ENCODE measurements around the gene BAIAP2. TPM values are rescaled to one million over a fixed set of nuclear protein-coding genes. Genes with fewer than 3 reads are reported as not detected.

BAIAP2 gene
- total RNA-seq, 1 donor from 2014 or later: 7.3 TPM

- peaks cover 0 to 6% (median 5%) of the 10 kb centered on the region in 3 donors for H3K4me1 ChIP-seq (ENCODE audit: control insufficient read depth in 3 of 3, insufficient read depth in 3 of 3, low read length in 3 of 3)
- H3K36me3 ChIP-seq (ENCODE audit: control insufficient read depth in 3 of 3, insufficient read depth in 3 of 3, low read length in 3 of 3): no peaks in the 10 kb centered on the region
- H3K4me3 ChIP-seq (ENCODE audit: low read length in 3 of 3): no peak overlapping the region
- peaks cover 0 to 27% (median 23%) of the 10 kb centered on the region in 3 donors for H3K27me3 ChIP-seq (ENCODE audit: control insufficient read depth in 3 of 3, insufficient read depth in 3 of 3, low read length in 3 of 3)
- H3K9me3 ChIP-seq (ENCODE audit: control insufficient read depth in 3 of 3, low read length in 3 of 3): no peaks in the 10 kb centered on the region
- no peak overlapping the region for H3K9ac ChIP-seq (ENCODE audit: low read depth in 1 of 3, low read length in 3 of 3)
- H3K27ac ChIP-seq (ENCODE audit: low read depth, low read length): no peak overlapping the region
Observed at GRCh38 chr17:81121841-81122733, 87.1 kb downstream of the BAIAP2 start.

DNA sequence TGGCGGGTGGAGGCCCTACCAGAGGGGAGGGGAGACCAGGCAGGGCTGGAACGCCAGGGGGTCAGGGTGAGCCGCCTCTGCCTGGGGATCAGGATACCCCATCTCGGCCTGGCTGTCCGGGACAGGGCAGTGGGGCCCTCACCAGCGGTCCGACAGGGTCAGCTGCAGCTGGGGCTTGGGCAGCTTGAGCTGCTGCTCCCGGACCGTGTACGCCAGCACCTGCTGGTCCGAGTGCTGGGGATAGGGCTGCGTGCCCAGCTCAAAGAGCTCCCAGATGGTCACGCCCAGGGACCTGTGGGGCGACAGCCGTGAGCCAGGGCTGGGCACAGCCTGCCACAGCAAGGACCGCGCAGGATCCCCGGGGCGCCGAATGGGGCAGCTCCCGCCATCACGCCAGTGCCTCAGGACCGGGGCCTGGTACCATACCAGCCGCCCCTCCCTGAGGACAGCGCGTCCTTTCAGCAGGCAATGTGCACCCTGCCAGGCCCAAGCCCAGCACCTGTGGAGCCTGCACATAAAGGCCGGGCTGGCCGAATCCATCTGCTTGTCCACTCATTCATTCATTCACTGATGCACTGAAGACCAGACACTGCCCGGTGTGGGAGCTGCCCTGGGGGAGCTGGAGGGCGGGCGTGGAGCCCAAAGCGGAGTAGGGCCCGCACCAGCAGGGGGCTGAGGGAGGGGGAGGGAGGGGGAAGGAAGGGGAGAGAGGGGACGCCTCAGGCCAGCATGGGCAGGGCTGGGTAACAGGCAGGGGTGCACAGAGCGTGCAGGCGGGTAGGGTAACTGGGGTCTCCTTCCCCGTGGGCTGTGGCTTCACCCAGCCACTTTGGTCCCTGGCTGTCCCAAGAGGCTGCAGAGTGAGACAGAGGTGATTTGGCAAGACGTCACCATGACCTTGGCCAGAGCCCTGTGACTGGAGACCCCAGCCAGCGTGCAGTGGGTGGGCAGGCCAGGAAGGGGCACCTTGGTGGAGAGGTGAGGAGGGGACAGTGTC, 88.4 kb downstream of the BAIAP2 start:
- Histone ChIP-seq H3K4me1 (ENCODE audit: control insufficient read depth in 3 of 3, insufficient read depth in 3 of 3, low read length in 3 of 3) (peaks cover 0 to 6% (median 5%) of the 10 kb centered on the region in 3 donors), H3K36me3 (ENCODE audit: control insufficient read depth in 3 of 3, insufficient read depth in 3 of 3, low read length in 3 of 3) (no peaks in the 10 kb centered on the region), H3K27me3 (ENCODE audit: control insufficient read depth in 3 of 3, insufficient read depth in 3 of 3, low read length in 3 of 3) (peaks cover 0 to 26% (median 24%) of the 10 kb centered on the region in 3 donors), H3K9me3 (ENCODE audit: control insufficient read depth in 3 of 3, low read length in 3 of 3) (no peaks in the 10 kb centered on the region), H3K27ac (ENCODE audit: low read depth, low read length) (no peak overlapping the region), H3K9ac (ENCODE audit: low read depth in 1 of 3, low read length in 3 of 3) (no peak overlapping the region), H3K4me3 (ENCODE audit: low read length in 3 of 3) (no peak overlapping the region)

DNA sequence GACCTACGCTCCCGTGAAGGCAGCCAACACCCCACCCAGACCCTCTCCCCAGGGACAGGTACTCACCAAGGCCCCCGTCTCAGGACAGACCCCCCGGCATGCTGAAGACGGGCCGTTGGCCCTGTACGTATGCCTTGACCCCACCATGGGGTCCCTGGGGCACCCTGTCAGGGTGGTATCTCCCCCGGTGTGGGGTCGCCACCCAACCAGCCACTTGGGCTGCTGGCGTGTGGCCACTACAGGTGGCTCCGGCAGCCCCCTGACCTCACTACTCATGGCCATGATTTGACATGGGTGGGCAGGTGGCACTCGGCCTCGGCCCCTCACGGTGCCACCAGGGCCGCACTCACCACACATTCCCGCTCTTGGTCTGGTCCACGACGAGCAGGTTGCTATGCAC, 89.4 kb downstream of the BAIAP2 start:
- no peaks in the 10 kb centered on the region for H3K9me3 ChIP-seq (ENCODE audit: control insufficient read depth in 3 of 3, low read length in 3 of 3)
- H3K9ac ChIP-seq (ENCODE audit: low read depth in 1 of 3, low read length in 3 of 3): no peak overlapping the region
- H3K4me3 ChIP-seq (ENCODE audit: low read length in 3 of 3): no peak overlapping the region
- no peaks in the 10 kb centered on the region for H3K36me3 ChIP-seq (ENCODE audit: control insufficient read depth in 3 of 3, insufficient read depth in 3 of 3, low read length in 3 of 3)
- no peak overlapping the region for H3K27ac ChIP-seq (ENCODE audit: low read depth, low read length)
- peaks cover 0 to 22% (median 18%) of the 10 kb centered on the region in 3 donors for H3K27me3 ChIP-seq (ENCODE audit: control insufficient read depth in 3 of 3, insufficient read depth in 3 of 3, low read length in 3 of 3)
- peaks cover 0 to 4% (median 0%) of the 10 kb centered on the region in 3 donors for H3K4me1 ChIP-seq (ENCODE audit: control insufficient read depth in 3 of 3, insufficient read depth in 3 of 3, low read length in 3 of 3)

- no peak overlapping the region for H3K27ac ChIP-seq (ENCODE audit: low read depth, low read length)
- no peak overlapping the region for H3K9ac ChIP-seq (ENCODE audit: low read depth in 1 of 3, low read length in 3 of 3)
Observed at GRCh38 chr17:81125573-81126081, 90.7 kb downstream of the BAIAP2 start.

GRCh38 chr17:81126281-81127132, 91.6 kb downstream of the BAIAP2 start:
- Histone ChIP-seq H3K4me3 (ENCODE audit: low read length in 3 of 3) (no peak overlapping the region), H3K9ac (ENCODE audit: low read depth in 1 of 3, low read length in 3 of 3) (no peak overlapping the region), H3K4me1 (ENCODE audit: control insufficient read depth in 3 of 3, insufficient read depth in 3 of 3, low read length in 3 of 3) (peaks cover 0 to 2% (median 0%) of the 10 kb centered on the region in 3 donors), H3K27ac (ENCODE audit: low read depth, low read length) (no peak overlapping the region), H3K36me3 (ENCODE audit: control insufficient read depth in 3 of 3, insufficient read depth in 3 of 3, low read length in 3 of 3) (no peaks in the 10 kb centered on the region), H3K9me3 (ENCODE audit: control insufficient read depth in 3 of 3, low read length in 3 of 3) (no peaks in the 10 kb centered on the region), H3K27me3 (ENCODE audit: control insufficient read depth in 3 of 3, insufficient read depth in 3 of 3, low read length in 3 of 3) (peaks cover 0 to 22% (median 18%) of the 10 kb centered on the region in 3 donors)

More at GRCh38 chr17:81125573-81126081, 90.7 kb downstream of the BAIAP2 start:
- Histone ChIP-seq H3K27me3 (ENCODE audit: control insufficient read depth in 3 of 3, insufficient read depth in 3 of 3, low read length in 3 of 3) (peaks cover 0 to 22% (median 18%) of the 10 kb centered on the region in 3 donors), H3K9me3 (ENCODE audit: control insufficient read depth in 3 of 3, low read length in 3 of 3) (no peaks in the 10 kb centered on the region), H3K4me3 (ENCODE audit: low read length in 3 of 3) (no peak overlapping the region), H3K36me3 (ENCODE audit: control insufficient read depth in 3 of 3, insufficient read depth in 3 of 3, low read length in 3 of 3) (no peaks in the 10 kb centered on the region), H3K4me1 (ENCODE audit: control insufficient read depth in 3 of 3, insufficient read depth in 3 of 3, low read length in 3 of 3) (peaks cover 0 to 2% (median 0%) of the 10 kb centered on the region in 3 donors)

GRCh38 chr17:81127133-81127455, 92.1 kb downstream of the BAIAP2 start:
- peaks cover 0 to 22% (median 20%) of the 10 kb centered on the region in 3 donors for H3K27me3 ChIP-seq (ENCODE audit: control insufficient read depth in 3 of 3, insufficient read depth in 3 of 3, low read length in 3 of 3)
- H3K27ac ChIP-seq (ENCODE audit: low read depth, low read length): no peak overlapping the region
- no peak overlapping the region for H3K4me3 ChIP-seq (ENCODE audit: low read length in 3 of 3)
- H3K36me3 ChIP-seq (ENCODE audit: control insufficient read depth in 3 of 3, insufficient read depth in 3 of 3, low read length in 3 of 3): no peaks in the 10 kb centered on the region
- no peaks in the 10 kb centered on the region for H3K9me3 ChIP-seq (ENCODE audit: control insufficient read depth in 3 of 3, low read length in 3 of 3)
- peaks cover 0 to 2% (median 0%) of the 10 kb centered on the region in 3 donors for H3K4me1 ChIP-seq (ENCODE audit: control insufficient read depth in 3 of 3, insufficient read depth in 3 of 3, low read length in 3 of 3)
- no peak overlapping the region for H3K9ac ChIP-seq (ENCODE audit: low read depth in 1 of 3, low read length in 3 of 3)

GRCh38 chr17:81127526-81128177, 92.7 kb downstream of the BAIAP2 start:
- Histone ChIP-seq H3K9me3 (ENCODE audit: control insufficient read depth in 3 of 3, low read length in 3 of 3) (no peaks in the 10 kb centered on the region), H3K9ac (ENCODE audit: low read depth in 1 of 3, low read length in 3 of 3) (no peak overlapping the region), H3K27me3 (ENCODE audit: control insufficient read depth in 3 of 3, insufficient read depth in 3 of 3, low read length in 3 of 3) (peaks cover 0 to 20% (median 18%) of the 10 kb centered on the region in 3 donors), H3K4me1 (ENCODE audit: control insufficient read depth in 3 of 3, insufficient read depth in 3 of 3, low read length in 3 of 3) (peaks cover 0 to 2% (median 0%) of the 10 kb centered on the region in 3 donors), H3K27ac (ENCODE audit: low read depth, low read length) (no peak overlapping the region), H3K4me3 (ENCODE audit: low read length in 3 of 3) (no peak overlapping the region), H3K36me3 (ENCODE audit: control insufficient read depth in 3 of 3, insufficient read depth in 3 of 3, low read length in 3 of 3) (no peaks in the 10 kb centered on the region)

- Histone ChIP-seq H3K36me3 (ENCODE audit: control insufficient read depth in 3 of 3, insufficient read depth in 3 of 3, low read length in 3 of 3) (no peaks in the 10 kb centered on the region), H3K9ac (ENCODE audit: low read depth in 1 of 3, low read length in 3 of 3) (no peak overlapping the region), H3K4me1 (ENCODE audit: control insufficient read depth in 3 of 3, insufficient read depth in 3 of 3, low read length in 3 of 3) (peaks cover 0 to 2% (median 0%) of the 10 kb centered on the region in 3 donors), H3K4me3 (ENCODE audit: low read length in 3 of 3) (no peak overlapping the region), H3K9me3 (ENCODE audit: control insufficient read depth in 3 of 3, low read length in 3 of 3) (no peaks in the 10 kb centered on the region), H3K27me3 (ENCODE audit: control insufficient read depth in 3 of 3, insufficient read depth in 3 of 3, low read length in 3 of 3) (peaks cover 0 to 20% (median 11%) of the 10 kb centered on the region in 3 donors), H3K27ac (ENCODE audit: low read depth, low read length) (no peak overlapping the region)
Observed at GRCh38 chr17:81128338-81128737, 93.4 kb downstream of the BAIAP2 start.

All from skeletal muscle tissue (tissue), 4 donors.